Effector CD4-positive, alpha-beta T cell (primary cell): Measurements from ENCODE around the gene STK4.
"Not testable (repeated sequence)": the region's sequence is repeated elsewhere in the genome, so short reads cannot be mapped to it uniquely, and the experiment has no call there.

Experiments
- DNase-seq: peaks from one replicate; pipeline ENCODE4 v3.0.0-alpha.2; 2020

Gene STK4

GRCh38 chr20:45058168-45058850 is 92.0 kb downstream of the STK4 start:
- no peak for DNase-seq

DNA sequence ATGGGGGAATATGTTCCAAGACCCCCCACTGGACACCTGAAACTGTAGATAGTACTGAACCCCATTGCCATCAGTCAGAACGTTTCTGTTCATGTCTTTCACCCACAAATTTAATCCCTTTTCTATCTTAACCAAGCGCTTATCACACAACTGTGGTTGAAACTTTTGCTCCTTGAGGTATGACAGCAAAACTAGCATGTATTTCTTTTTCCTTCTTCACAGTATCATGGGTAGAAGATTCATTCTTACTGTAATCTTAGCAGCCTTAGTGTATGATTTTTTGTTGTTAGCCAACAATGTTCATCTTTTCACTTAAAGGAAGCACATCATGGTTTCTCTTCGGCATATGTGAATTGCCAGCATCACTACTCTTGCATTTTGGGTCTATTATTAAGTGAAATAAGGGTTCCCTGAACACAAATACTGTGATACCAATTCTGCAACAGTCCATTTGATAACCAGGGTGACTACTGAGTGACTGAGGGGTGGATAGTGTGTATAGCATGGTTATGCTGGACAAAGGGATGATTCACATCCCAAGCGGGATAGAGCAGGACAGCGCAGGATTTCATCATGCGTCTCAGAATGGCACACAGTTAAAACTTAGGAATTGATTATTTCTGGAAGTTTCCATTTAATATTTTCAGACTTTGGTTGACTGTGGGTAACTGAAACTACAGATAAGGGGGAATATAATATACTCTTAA is 92.9 kb downstream of the STK4 start:
- DNase-seq: no peak

DNA sequence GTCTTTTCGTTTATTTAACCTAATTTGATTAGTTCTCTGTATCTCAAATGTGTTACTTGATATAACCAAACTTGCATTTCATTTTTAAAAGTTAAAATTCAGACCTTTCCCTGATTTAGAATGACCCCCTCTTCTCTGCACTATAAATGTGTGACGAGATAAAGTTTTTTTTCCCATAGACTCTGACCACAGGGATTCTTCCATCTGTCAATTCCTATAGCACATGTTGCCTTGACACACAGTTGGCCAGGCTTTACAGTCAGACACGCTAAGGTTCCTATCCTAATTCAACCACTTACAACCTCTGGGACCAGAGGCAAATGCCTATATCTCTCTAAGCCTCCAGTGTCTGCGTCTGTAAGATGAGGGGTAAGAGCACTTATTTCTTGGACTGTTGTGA is 94.0 kb downstream of the STK4 start:
- no peak for DNase-seq

GRCh38 chr20:45061244-45061643 is 94.9 kb downstream of the STK4 start:
- DNase-seq: no peak

- not testable (repeated sequence) for DNase-seq
Measured at GRCh38 chr20:45063107-45063506, 96.8 kb downstream of the STK4 start.

- no peak for DNase-seq
Measured at GRCh38 chr20:45064812-45065211, 98.5 kb downstream of the STK4 start.

- DNase-seq: no peak
Measured at GRCh38 chr20:45066372-45066771, 100.1 kb downstream of the STK4 start.

GRCh38 chr20:45067087-45067486 is 100.8 kb downstream of the STK4 start:
- DNase-seq: no peak

DNA sequence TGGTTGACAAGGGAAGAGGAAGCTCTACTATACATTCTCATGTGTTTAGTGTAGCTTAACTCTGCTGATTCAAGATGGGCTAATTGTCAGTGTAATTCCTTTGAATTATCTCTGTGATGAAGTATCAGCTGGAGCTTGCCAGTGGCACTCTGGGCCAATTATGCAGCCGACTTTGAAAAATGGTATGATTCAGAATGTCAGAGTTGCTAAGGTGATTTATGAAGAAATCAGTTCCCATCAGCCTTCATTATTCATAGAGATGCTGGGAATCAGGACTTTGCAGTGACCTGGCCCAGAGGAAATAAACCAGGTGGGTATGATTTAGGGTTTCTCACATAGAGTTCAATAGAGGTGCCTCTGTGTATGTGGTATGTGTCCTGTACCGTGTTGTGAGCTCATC is 101.2 kb downstream of the STK4 start:
- DNase-seq: no peak

- DNase-seq: no peak
Measured at GRCh38 chr20:45069261-45069660, 102.9 kb downstream of the STK4 start.

DNA sequence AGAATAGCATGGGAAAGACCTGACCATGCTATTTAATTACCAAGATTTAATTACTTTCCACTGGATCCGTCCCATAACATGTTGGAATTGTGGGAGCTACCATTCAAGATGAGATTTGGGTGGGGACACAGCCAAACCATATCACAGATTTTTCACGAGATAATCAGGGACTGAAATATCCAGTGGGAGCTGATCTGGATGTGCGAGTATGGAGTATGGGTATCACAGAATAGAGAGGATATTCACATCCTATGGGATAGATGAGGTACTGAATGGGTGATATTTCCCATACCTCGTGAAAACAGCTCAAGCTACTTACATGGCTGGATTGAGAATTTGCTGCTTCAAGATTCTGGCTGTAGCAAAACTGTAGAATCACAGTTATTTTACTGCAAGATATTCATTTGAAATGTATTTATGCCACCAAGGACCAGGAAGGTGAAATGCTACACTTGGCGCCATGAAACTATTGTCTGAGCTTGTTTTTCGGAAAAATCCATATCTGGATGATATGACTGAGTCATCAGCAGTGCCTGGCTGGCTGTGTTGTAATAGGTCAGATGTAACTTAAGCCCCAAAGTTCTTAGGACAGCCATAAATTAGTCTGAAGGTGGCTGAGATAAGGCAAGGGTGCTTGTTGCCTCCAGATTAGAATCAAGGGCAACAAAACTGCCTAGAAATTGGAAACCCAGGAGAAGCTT is 104.8 kb downstream of the STK4 start:
- DNase-seq: no peak

DNA sequence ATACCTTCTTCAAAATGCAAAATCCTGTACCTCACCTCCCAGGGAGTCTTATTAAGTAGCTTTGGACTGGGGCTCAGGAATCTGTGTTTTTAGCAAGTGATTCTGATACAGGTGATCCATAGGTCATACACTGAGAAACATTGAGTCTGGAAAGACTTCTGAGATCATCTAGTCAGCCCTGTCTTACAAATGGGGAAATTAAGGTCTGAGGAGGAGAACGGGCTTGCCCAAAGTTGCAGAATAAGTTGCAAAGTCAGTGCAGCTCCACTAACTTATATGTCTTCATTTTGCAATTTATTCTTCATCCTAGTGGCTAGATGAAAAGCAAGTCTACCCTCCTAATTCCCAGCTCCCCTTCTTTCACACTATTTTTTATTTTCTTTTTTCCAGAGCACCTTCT is 105.8 kb downstream of the STK4 start:
- DNase-seq: no peak

GRCh38 chr20:45073221-45073620 is 106.9 kb downstream of the STK4 start:
- DNase-seq: no peak

GRCh38 chr20:45077559-45077958 is 111.2 kb downstream of the STK4 start:
- no peak for DNase-seq

- DNase-seq: no peak
Measured at GRCh38 chr20:45080867-45081624, 114.7 kb downstream of the STK4 start.

DNA sequence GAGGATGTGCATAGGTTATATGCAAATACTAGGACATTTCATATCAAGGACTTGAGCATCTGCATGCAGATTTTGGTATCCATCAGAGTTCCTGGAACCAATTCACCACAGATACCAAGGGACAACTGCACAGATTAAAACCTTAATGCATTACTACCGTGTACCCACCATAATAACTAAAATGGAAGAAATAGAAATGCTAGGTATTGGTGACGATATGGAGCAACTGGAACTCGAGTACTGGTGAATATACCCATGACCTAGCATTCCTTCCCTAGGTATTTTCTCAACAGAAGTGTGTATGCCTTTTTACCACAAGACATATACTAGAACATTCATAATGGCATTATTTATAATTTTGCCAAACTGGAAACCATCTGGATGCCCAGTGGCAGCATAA is 116.2 kb downstream of the STK4 start:
- no peak for DNase-seq

DNA sequence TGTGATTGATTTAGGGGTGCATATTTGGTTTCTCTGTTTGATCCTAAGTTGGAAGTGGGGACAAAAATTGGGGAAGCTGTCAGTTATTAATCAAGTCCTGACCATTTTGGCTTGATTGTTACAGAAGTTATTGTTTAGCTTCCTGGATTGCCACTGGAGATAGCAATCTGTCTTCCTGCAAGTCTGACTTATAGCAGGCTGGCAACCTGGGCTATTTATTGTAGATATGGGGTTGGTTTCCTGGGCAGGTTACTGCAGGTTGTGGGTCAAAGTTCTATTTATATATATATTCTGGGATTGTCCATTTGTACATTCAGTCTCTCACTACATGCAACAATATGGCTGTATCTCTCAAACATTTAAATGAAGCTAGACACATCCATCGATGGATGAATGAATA is 116.8 kb downstream of the STK4 start:
- no peak for DNase-seq

DNA sequence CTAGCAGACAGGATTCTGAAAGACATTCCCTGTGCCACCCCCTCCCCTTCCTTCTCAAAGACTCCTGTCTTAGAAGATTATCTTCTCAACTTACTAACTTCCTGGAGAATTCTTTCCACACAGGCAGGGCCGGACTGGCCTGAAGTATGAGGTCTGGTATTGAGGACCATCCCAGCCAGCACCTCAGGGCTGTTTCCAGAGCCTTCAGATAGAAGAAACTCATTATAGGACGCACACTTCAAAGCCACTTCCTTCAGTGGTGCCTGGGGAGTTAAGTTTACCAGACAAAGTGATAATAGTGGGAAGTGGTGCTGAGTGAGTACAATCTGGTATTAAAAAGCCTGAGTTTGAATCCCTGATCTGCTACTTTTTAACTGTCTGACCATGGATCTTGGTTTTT is 119.0 kb downstream of the STK4 start:
- no peak for DNase-seq

DNA sequence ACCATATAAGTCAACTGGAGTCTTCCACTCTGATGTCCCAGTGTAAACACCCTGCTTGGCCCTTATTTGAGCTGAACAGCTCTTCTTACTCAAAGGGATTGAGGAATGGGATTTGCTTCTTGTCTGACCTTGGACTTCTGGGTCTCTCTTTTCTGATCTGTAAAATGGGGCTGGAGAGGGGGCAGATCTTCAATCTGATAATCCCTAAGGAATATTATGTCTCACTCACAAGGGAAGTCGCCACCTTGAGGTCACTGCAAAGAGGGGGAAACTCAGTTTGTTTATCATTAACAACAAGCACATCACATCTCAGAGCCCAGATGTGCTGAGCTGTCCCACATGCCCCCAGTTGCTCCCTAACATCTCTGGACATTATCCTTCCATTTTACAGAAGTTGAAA is 119.6 kb downstream of the STK4 start:
- DNase-seq: no peak

DNA sequence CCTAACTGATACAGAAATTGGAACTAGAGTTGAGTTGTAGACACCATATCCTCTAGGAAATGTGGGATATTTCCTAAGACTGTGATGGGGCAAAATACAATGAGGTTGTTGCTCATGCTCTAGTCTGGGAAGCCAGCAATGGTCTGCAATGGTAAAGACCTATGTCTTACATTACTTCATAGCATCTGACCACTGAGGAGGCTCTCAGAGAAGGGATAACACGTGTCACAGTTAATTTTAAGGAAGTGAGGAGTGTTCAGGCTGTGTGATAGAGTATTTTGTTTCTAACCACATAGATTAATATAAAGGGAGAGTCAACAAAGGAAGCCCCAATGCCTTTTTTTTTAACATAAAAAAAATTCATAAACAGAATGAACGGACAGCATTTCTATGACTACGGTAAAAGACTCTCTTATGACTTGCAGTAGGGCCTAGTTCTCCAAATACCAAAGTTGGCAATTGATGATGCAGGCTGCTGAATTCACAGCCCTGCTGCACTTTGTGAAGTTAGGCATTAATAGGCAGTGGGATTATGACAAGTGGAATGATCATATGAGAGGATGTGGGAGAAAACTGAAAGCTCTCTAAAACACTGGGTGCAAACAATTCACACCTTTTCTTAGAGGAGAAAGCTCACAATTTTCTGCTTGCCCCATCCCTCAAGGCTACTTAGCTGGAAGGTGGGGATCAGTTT is 120.9 kb downstream of the STK4 start:
- DNase-seq: no peak

DNA sequence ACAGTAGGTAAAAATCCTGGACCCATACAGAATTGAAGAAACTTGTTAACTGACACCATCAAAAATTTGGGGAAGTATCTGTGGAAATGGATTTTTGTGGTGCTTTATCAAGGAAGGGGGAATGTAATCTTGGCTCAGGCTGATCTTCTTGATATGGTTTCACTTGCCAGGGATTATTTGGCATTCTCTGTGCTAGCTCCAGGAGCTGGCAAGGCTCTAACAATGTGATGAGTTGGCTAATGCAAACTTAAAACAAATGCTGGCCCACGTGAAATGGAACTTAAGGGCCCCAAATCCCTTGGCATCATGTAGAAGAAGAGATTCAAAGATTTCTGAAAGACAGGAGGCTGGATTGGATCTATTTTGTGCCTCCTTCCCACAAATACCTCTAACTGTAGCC is 121.5 kb downstream of the STK4 start:
- no peak for DNase-seq

DNA sequence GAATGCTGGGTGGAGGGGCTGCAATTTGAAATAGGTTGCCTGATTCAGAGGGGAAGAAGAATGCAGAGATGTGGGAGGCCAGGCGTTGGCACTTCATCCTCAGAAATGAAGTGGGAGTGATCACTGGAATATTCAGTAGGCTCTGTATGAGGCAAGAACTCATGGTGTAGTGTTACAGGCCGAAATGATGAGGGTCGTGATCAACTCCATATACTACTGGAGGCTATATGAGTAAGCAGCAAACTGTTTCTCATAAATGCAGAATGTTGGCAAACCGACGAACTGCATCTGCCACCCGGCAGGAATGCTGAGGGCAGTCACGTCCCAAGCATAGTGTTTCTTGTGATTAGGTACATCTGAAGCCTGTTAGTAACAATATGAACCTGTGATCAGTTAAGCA is 121.9 kb downstream of the STK4 start:
- DNase-seq: no peak

- no peak for DNase-seq
Measured at GRCh38 chr20:45090481-45090880, 124.2 kb downstream of the STK4 start.
